Nephron progenitor cell (in vitro differentiated cells): ENCODE results near the gene BCAP31.
"Not testable (repeated sequence)": the region's sequence is repeated elsewhere in the genome, so short reads cannot be mapped to it uniquely, and the experiment has no call there.

ENCODE experiments used
- DNase-seq: peaks from one replicate; pipeline ENCODE4 v3.0.0; 2021
- H3K27ac Mint-ChIP-seq: 2 replicates; pipeline ENCODE4 v1.8.0; 2021; ENCODE audit warnings: mild to moderate bottlenecking, moderate library complexity, mixed read lengths
- H3K27me3 Mint-ChIP-seq: 2 replicates; pipeline ENCODE4 v1.8.0; 2021; ENCODE audit warnings: mild to moderate bottlenecking, low read depth, mixed read lengths; ENCODE audit not compliant: poor library complexity
- H3K36me3 Mint-ChIP-seq: 2 replicates; pipeline ENCODE4 v1.8.0; 2021; ENCODE audit warnings: low read depth, mixed read lengths
- H3K4me1 Mint-ChIP-seq: 2 replicates; pipeline ENCODE4 v1.8.0; 2021; ENCODE audit warnings: mixed read lengths
- H3K4me3 Mint-ChIP-seq: 2 replicates; pipeline ENCODE4 v1.8.0; 2021; ENCODE audit warnings: mild to moderate bottlenecking, moderate library complexity, mixed read lengths
- H3K9me3 Mint-ChIP-seq: 2 replicates; pipeline ENCODE4 v1.8.0; 2021; ENCODE audit warnings: mild to moderate bottlenecking, moderate library complexity, mixed read lengths
- CTCF ChIP-seq: fragments of 200-600 bp; sonication (generic); IDR thresholded peaks from 2 replicates; pipeline ENCODE4 v1.5.0; 2021; ENCODE audit warnings: antibody characterized with exemption

Gene BCAP31

GRCh38 chrX:153762626-153763173 is 38.5 kb upstream of the BCAP31 start:
- Mint-ChIP-seq H3K4me1 (peaks cover 7% of the 10 kb centered on the region), H3K27me3 (peaks cover 12% of the 10 kb centered on the region), H3K9me3 (peaks cover 49% of the 10 kb centered on the region), H3K4me3 (no peak overlapping the region), H3K36me3 (no peaks in the 10 kb centered on the region), H3K27ac (no peak overlapping the region)
- TF ChIP-seq CTCF = no peak
- DNase-seq = no peak

- H3K4me3 Mint-ChIP-seq = no peak overlapping the region
- DNase-seq = no peak
Observed at GRCh38 chrX:153761863-153762262, 37.7 kb upstream of the BCAP31 start.

GRCh38 chrX:153755136-153755535 is 30.9 kb upstream of the BCAP31 start:
- peaks cover 8% of the 10 kb centered on the region for H3K4me1 Mint-ChIP-seq
- H3K9me3 Mint-ChIP-seq = peaks cover 71% of the 10 kb centered on the region
- DNase-seq = no peak
- no peaks in the 10 kb centered on the region for H3K36me3 Mint-ChIP-seq
- TF ChIP-seq CTCF = no peak
- peaks cover 15% of the 10 kb centered on the region for H3K27me3 Mint-ChIP-seq
- H3K4me3 Mint-ChIP-seq = no peak overlapping the region
- no peak overlapping the region for H3K27ac Mint-ChIP-seq

More at GRCh38 chrX:153761863-153762262, 37.7 kb upstream of the BCAP31 start:
- no peak overlapping the region for H3K27ac Mint-ChIP-seq
- no peaks in the 10 kb centered on the region for H3K36me3 Mint-ChIP-seq
- no peak for TF ChIP-seq CTCF
- peaks cover 18% of the 10 kb centered on the region for H3K27me3 Mint-ChIP-seq
- H3K4me1 Mint-ChIP-seq = peaks cover 7% of the 10 kb centered on the region
- H3K9me3 Mint-ChIP-seq = peaks cover 56% of the 10 kb centered on the region

- Mint-ChIP-seq H3K9me3 (peaks cover 72% of the 10 kb centered on the region), H3K27ac (peak overlapping the region; percentile 34), H3K4me3 (no peak overlapping the region), H3K36me3 (peaks cover 9% of the 10 kb centered on the region), H3K4me1 (peaks cover 15% of the 10 kb centered on the region), H3K27me3 (peaks cover 4% of the 10 kb centered on the region)
- no peak for DNase-seq
- no peak for TF ChIP-seq CTCF
Observed at GRCh38 chrX:153750127-153750774, 26.1 kb upstream of the BCAP31 start.

GRCh38 chrX:153749017-153749416 is 24.8 kb upstream of the BCAP31 start:
- peaks cover 70% of the 10 kb centered on the region for H3K9me3 Mint-ChIP-seq

GRCh38 chrX:153746991-153747390 is 22.8 kb upstream of the BCAP31 start:
- H3K9me3 Mint-ChIP-seq = peaks cover 56% of the 10 kb centered on the region
- H3K4me1 Mint-ChIP-seq = peaks cover 28% of the 10 kb centered on the region
- not testable (repeated sequence) for H3K27ac Mint-ChIP-seq, H3K27me3 Mint-ChIP-seq, H3K36me3 Mint-ChIP-seq, DNase-seq, H3K4me3 Mint-ChIP-seq

More at GRCh38 chrX:153749017-153749416, 24.8 kb upstream of the BCAP31 start:
- H3K27ac Mint-ChIP-seq, H3K4me3 Mint-ChIP-seq, H3K27me3 Mint-ChIP-seq, H3K36me3 Mint-ChIP-seq, DNase-seq: not testable (repeated sequence)
- peaks cover 22% of the 10 kb centered on the region for H3K4me1 Mint-ChIP-seq

- peaks cover 9% of the 10 kb centered on the region for H3K36me3 Mint-ChIP-seq
- no peak for TF ChIP-seq CTCF
- no peak for DNase-seq
- peaks cover 50% of the 10 kb centered on the region for H3K9me3 Mint-ChIP-seq
- no peak overlapping the region for H3K4me3 Mint-ChIP-seq
- peaks cover 28% of the 10 kb centered on the region for H3K4me1 Mint-ChIP-seq
- H3K27ac Mint-ChIP-seq = peak overlapping the region; percentile 61
- no peaks in the 10 kb centered on the region for H3K27me3 Mint-ChIP-seq
Observed at GRCh38 chrX:153746359-153746758, 22.2 kb upstream of the BCAP31 start.

GRCh38 chrX:153745067-153745433 is 20.9 kb upstream of the BCAP31 start:
- peak overlapping the region; percentile 15 for H3K4me3 Mint-ChIP-seq
- DNase-seq, H3K36me3 Mint-ChIP-seq, H3K27ac Mint-ChIP-seq, H3K27me3 Mint-ChIP-seq: not testable (repeated sequence)
- peaks cover 23% of the 10 kb centered on the region for H3K4me1 Mint-ChIP-seq
- peaks cover 46% of the 10 kb centered on the region for H3K9me3 Mint-ChIP-seq
